Stomach (tissue), 4 donors: ENCODE measurements around the gene LCP2.

Source experiments
- EP300 ChIP-seq: sonication (generic); formaldehyde crosslinking; IDR thresholded peaks from one replicate; pipeline ENCODE4 v1.6.1; 2017; ENCODE audit warnings: antibody characterized with exemption
- POLR2A ChIP-seq, 4 donors: fragments of 450-650 bp; IDR thresholded peaks; one replicate each; pipeline ENCODE4 v1.6.1; 2016; ENCODE audit warnings: antibody characterized with exemption in 4 of 4, control low read depth in 2 of 4, mild to moderate bottlenecking in 1 of 4, moderate library complexity in 1 of 4
- POLR2AphosphoS5 ChIP-seq, 3 donors: sonication (generic); formaldehyde crosslinking; IDR thresholded peaks; one replicate each; pipeline ENCODE4 v1.6.1; 2016; ENCODE audit warnings: antibody characterized with exemption in 3 of 3
- TF ChIP-seq, protein P1 (sequence below), 7 experiments: fragments of 450-650 bp in 4 of 7; fragments of 200-600 bp in 3 of 7; sonication (generic) in 3 of 7; IDR thresholded peaks; one replicate each; pipeline ENCODE4 v1.5.1; 2016 to 2019; ENCODE audit warnings: antibody characterized with exemption in 7 of 7, control low read depth in 2 of 7, mild to moderate bottlenecking in 1 of 7

DNA sequence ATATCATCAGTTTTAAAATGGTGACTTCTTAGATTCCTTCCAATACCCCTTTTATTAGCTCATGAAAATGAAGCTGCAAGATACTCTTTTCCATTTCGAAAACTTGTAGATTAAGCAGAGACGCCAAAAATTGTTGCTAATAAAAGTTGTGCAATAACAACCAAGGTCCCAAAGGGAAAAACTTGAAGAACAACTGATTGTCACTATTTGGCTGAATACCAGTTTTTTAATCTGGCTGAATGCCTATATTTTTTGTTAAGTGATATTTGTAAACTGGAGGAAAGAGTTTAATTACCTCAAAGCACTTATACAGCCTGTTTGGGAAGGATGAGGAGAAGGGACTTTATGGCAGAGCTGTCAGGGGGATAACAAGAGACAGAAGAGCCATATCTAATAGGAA, 50.2 kb downstream of the LCP2 start:
- TF ChIP-seq, protein P1, sequence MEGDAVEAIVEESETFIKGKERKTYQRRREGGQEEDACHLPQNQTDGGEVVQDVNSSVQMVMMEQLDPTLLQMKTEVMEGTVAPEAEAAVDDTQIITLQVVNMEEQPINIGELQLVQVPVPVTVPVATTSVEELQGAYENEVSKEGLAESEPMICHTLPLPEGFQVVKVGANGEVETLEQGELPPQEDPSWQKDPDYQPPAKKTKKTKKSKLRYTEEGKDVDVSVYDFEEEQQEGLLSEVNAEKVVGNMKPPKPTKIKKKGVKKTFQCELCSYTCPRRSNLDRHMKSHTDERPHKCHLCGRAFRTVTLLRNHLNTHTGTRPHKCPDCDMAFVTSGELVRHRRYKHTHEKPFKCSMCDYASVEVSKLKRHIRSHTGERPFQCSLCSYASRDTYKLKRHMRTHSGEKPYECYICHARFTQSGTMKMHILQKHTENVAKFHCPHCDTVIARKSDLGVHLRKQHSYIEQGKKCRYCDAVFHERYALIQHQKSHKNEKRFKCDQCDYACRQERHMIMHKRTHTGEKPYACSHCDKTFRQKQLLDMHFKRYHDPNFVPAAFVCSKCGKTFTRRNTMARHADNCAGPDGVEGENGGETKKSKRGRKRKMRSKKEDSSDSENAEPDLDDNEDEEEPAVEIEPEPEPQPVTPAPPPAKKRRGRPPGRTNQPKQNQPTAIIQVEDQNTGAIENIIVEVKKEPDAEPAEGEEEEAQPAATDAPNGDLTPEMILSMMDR (IDR thresholded peaks at IDR 0.05): no peak
- TF ChIP-seq EP300 (no peak), POLR2AphosphoS5 (IDR thresholded peaks at IDR 0.05) (no peak), POLR2A (IDR thresholded peaks at IDR 0.05) (no peak)
